GM23248 (cell line): ENCODE measurements around the gene ATE1. TPM values are rescaled to one million over a fixed set of nuclear protein-coding genes. Genes with fewer than 3 reads are reported as not detected.
"Not testable (repeated sequence)": the region's sequence is repeated elsewhere in the genome, so short reads cannot be mapped to it uniquely, and the experiment has no call there.

Experiments
- DNase-seq: peaks from one replicate; pipeline ENCODE4 v3.0.0-alpha.2; 2015
- H2AFZ ChIP-seq: fragments of 200-600 bp; sonication (generic); 2 replicates; pipeline ENCODE4 v1.6.1; 2016; ENCODE audit warnings: antibody characterized with exemption
- H3F3A ChIP-seq: fragments of 200-600 bp; sonication (generic); 2 replicates; pipeline ENCODE4 v1.6.1; 2016; ENCODE audit warnings: mild to moderate bottlenecking, antibody characterized with exemption, mixed run types; ENCODE audit not compliant: insufficient read depth
- H3K27ac ChIP-seq: fragments of 200-600 bp; sonication (generic); 2 replicates; pipeline ENCODE4 v1.5.1; 2016; ENCODE audit warnings: mild to moderate bottlenecking
- H3K27me3 ChIP-seq: fragments of 200-600 bp; sonication (generic); replicated peaks from 2 replicates; pipeline ENCODE4 v1.6.1; 2016; ENCODE audit warnings: mild to moderate bottlenecking; ENCODE audit not compliant: insufficient read depth
- H3K36me3 ChIP-seq: fragments of 200-600 bp; sonication (generic); 2 replicates; pipeline ENCODE4 v1.6.1; 2016; ENCODE audit warnings: low read depth, mild to moderate bottlenecking
- H3K4me1 ChIP-seq: fragments of 200-600 bp; sonication (generic); 2 replicates; pipeline ENCODE4 v1.6.1; 2016; ENCODE audit warnings: mild to moderate bottlenecking; ENCODE audit not compliant: insufficient read depth
- H3K4me2 ChIP-seq: fragments of 200-600 bp; sonication (generic); one replicate; pipeline ENCODE4 v1.6.1; 2016; ENCODE audit warnings: mild to moderate bottlenecking; ENCODE audit not compliant: unreplicated experiment
- H3K4me3 ChIP-seq: fragments of 200-600 bp; sonication (generic); 2 replicates; pipeline ENCODE4 v1.5.1; 2016; ENCODE audit warnings: mild to moderate bottlenecking
- H3K79me2 ChIP-seq: fragments of 200-600 bp; sonication (generic); 2 replicates; pipeline ENCODE4 v1.6.1; 2016; ENCODE audit warnings: mild to moderate bottlenecking; ENCODE audit not compliant: insufficient read depth
- H3K9ac ChIP-seq: fragments of 200-600 bp; sonication (generic); 2 replicates; pipeline ENCODE4 v1.6.1; 2016; ENCODE audit warnings: mild to moderate bottlenecking
- H3K9me2 ChIP-seq: fragments of 200-600 bp; sonication (generic); 2 replicates; pipeline ENCODE4 v1.6.1; 2016; ENCODE audit warnings: mixed run types, mild to moderate bottlenecking, moderate library complexity; ENCODE audit not compliant: insufficient read depth
- H3K9me3 ChIP-seq: fragments of 200-600 bp; sonication (generic); one replicate; pipeline ENCODE4 v1.6.1; 2017; ENCODE audit warnings: low read depth
- H4K20me1 ChIP-seq: fragments of 200-600 bp; sonication (generic); 2 replicates; pipeline ENCODE4 v1.6.0; 2016; ENCODE audit not compliant: insufficient read depth
- EZH2 ChIP-seq: fragments of 200-600 bp; sonication (generic); IDR thresholded peaks from 2 replicates; pipeline ENCODE4 v1.6.1; 2018; ENCODE audit warnings: antibody characterized with exemption, mild to moderate bottlenecking; ENCODE audit not compliant: insufficient read depth, poor library complexity, severe bottlenecking
- EZH2phosphoT487 ChIP-seq: fragments of 200-600 bp; sonication (generic); IDR thresholded peaks from 2 replicates; pipeline ENCODE4 v1.6.1; 2018; ENCODE audit warnings: antibody characterized with exemption, moderate library complexity, mild to moderate bottlenecking, low read depth; ENCODE audit not compliant: insufficient read depth
- WGBS, 2 experiments: methylation state at CpG; one replicate each; pipeline ENCODE4 v1.1.6; 2015 to 2017; ENCODE audit warnings: low lambda C conversion rate in 2 of 2, low coverage in 1 of 2; ENCODE audit errors: missing lambda C conversion rate in 2 of 2; 5-methylcytosine and 5-hydroxymethylcytosine counted together
- in situ Hi-C: fragments of 300-500 bp; cut with MboI; formaldehyde crosslinking; loops from 2 replicates; pipeline ENCODE4 v1.15.0; 2020
- polyA plus RNA-seq: library from polyadenylated mRNA; unstranded; fragments of >200 nt; fragmentation: Nextera tagmentation; extraction: Ambion mirVana; gene quantifications from 2 replicates; pipeline ENCODE4 v1.2.1, GENCODE V29; 2016
- total RNA-seq: library from RNA; depleted of rRNA; stranded (reverse); fragments of >200 nt; shearing (Covaris generic); gene quantifications from 2 replicates; pipeline ENCODE4 v1.2.3, GENCODE V29; 2014

The ATE1 gene
- total and polyA plus RNA-seq, 2 experiments from 2014 or later = 14.8 to 19.1 TPM

DNA sequence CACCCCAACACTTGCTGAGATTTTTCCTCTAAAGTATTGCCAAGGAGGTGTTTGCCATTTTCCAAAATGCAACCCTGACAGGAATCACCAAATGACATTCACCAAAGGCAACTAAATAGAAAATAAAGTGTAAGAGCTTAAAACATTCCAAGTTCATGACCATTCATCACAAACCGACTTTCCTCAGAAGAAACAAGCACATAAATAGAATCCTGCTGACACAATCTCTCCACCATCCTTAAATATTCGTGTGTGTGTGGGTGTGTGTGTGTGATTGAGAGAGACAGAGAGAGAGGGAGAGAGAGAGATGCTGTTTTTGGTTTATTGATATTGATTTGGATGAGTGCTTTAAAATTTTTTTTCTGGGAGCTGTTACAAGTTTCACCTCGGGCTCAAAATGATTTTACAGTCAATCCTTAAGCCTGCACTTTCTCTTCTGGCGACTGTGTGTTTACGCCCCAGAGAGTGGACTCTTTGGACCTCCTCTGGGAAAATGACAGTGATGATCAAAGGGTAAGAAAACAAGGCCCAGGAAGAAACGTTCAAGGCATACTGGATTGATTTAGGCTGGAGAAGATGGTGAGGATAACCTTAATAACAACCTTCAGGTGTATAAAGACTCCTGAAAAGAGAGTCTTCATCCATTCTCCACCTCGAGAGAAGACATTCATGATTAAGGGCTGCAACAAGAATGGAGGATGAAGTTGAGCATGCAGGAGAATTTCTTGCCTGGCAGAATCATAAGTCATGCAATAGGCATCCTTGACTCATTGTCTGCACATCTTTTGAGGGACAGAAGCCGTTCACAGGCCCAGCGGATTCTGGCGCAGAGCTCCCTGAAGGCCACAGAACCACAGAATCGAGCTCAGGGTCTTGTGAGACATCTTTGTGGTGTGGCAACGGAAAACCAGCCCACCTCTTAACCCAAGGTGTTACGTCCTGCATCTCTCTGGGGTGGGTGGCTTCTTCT is 225.2 kb downstream of the ATE1 start:
- peaks cover 10% of the 10 kb centered on the region for H3F3A ChIP-seq
- no peaks in the 10 kb centered on the region for H3K36me3 ChIP-seq
- in situ Hi-C loops = no loop called here
- 18 to 28% methylated on average over 13 of the region's 13 CpGs for WGBS, 2 experiments
- no peaks in the 10 kb centered on the region for H4K20me1 ChIP-seq
- peak overlapping the region; percentile 29; the same call in 1 of the 2 replicates for H3K27ac ChIP-seq
- peak overlapping the region; percentile 27; the same call in 1 of the 2 replicates for H3K4me3 ChIP-seq
- peak overlapping the region; percentile 42 for H3K4me2 ChIP-seq
- H3K9ac ChIP-seq = no peak overlapping the region
- H3K27me3 ChIP-seq = no peaks in the 10 kb centered on the region
- H3K4me1 ChIP-seq = peaks cover 9% of the 10 kb centered on the region
- no peaks in the 10 kb centered on the region for H3K9me3 ChIP-seq
- DNase-seq = peak; percentile 72
- H2AFZ ChIP-seq = no peak overlapping the region
- H3K9me2 ChIP-seq = no peaks in the 10 kb centered on the region
- no peak for TF ChIP-seq EZH2
- no peak for TF ChIP-seq EZH2phosphoT487
- H3K79me2 ChIP-seq = no peaks in the 10 kb centered on the region

DNA sequence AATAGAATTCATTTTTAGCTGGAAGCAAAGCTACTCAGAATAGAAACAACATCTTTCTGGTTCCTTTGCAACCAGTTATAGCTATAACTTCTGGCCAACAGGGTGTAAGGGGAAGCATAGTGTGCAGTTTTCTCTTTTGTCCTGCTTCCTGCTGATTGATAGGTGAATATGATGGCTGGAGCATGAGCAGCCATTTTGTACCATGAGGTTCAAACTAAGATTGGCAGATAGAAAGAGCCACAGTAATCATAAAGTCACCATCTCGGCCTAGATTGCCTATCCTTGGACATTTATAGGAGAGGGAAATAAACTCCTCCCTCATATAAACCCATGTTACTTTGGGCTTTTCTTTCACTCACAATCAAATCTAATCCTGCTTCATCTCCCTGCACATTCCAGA is 227.4 kb downstream of the ATE1 start:
- Histone ChIP-seq H3K4me1 (peaks cover 9% of the 10 kb centered on the region), H3K27ac (no peak overlapping the region), H3K9me2 (no peaks in the 10 kb centered on the region), H3K36me3 (no peaks in the 10 kb centered on the region), H3K9ac (no peak overlapping the region), H4K20me1 (no peaks in the 10 kb centered on the region), H3K4me2 (no peak overlapping the region), H3K79me2 (no peaks in the 10 kb centered on the region), H3K4me3 (no peak overlapping the region), H2AFZ (no peak overlapping the region), H3K27me3 (no peaks in the 10 kb centered on the region), H3F3A (peaks cover 10% of the 10 kb centered on the region), H3K9me3 (no peaks in the 10 kb centered on the region)
- no peak for DNase-seq
- TF ChIP-seq EZH2 = no peak
- no peak for TF ChIP-seq EZH2phosphoT487
- in situ Hi-C loops = no loop called here
- 71 to 80% methylated on average over 1 of the region's 1 CpG for WGBS, 2 experiments

DNA sequence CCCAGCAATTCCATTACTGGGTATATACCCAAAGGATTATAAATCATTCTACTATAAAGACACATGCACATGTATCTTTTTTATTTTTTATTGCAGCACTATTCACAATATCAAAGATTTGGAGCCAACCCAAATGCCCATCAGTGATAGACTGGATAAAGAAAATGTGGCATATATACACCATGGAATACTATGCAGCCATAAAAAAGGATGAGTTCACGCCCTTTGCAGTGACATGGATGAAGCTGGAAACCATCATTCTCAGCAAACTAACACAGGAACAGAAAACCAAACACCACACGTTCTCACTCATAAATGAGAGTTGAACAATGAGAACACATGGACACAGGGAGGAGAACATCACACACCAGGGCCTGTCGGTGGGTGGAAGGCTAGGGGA is 228.1 kb downstream of the ATE1 start:
- DNase-seq, H3K4me1 ChIP-seq, H3K79me2 ChIP-seq, H3K9ac ChIP-seq, H3K4me3 ChIP-seq, H3K9me3 ChIP-seq, H3K4me2 ChIP-seq, H3K36me3 ChIP-seq, H2AFZ ChIP-seq, H3K9me2 ChIP-seq, H3K27me3 ChIP-seq, H4K20me1 ChIP-seq, H3F3A ChIP-seq, H3K27ac ChIP-seq, in situ Hi-C loops: not testable (repeated sequence)
- 61 to 72% methylated on average over 3 of the region's 3 CpGs for WGBS, 2 experiments

- no peak for DNase-seq
- TF ChIP-seq EZH2 = no peak
- no peak for TF ChIP-seq EZH2phosphoT487
- Histone ChIP-seq H3K27ac (no peak overlapping the region), H3K4me1 (peaks cover 9% of the 10 kb centered on the region), H3K36me3 (no peaks in the 10 kb centered on the region), H3K9me2 (no peaks in the 10 kb centered on the region), H3K4me3 (no peak overlapping the region), H3K79me2 (no peaks in the 10 kb centered on the region), H3F3A (peaks cover 10% of the 10 kb centered on the region), H3K4me2 (no peak overlapping the region), H4K20me1 (no peaks in the 10 kb centered on the region), H2AFZ (no peak overlapping the region), H3K27me3 (no peaks in the 10 kb centered on the region), H3K9ac (no peak overlapping the region), H3K9me3 (no peaks in the 10 kb centered on the region)
- in situ Hi-C loops = no loop called here
- 78 to 83% methylated on average over 12 of the region's 12 CpGs for WGBS, 2 experiments
Measured at GRCh38 chr10:121698902-121699301, 228.9 kb downstream of the ATE1 start.
